Putamen (tissue), 1 donor: Measurements from ENCODE around the gene SLC35G4.
"Not testable (repeated sequence)": the region's sequence is repeated elsewhere in the genome, so short reads cannot be mapped to it uniquely, and the experiment has no call there.

Experiments
- DNase-seq: peaks from one replicate; pipeline ENCODE4 v3.0.0-alpha.2; 2016; ENCODE audit warnings: low spot score

SLC35G4 gene

DNA sequence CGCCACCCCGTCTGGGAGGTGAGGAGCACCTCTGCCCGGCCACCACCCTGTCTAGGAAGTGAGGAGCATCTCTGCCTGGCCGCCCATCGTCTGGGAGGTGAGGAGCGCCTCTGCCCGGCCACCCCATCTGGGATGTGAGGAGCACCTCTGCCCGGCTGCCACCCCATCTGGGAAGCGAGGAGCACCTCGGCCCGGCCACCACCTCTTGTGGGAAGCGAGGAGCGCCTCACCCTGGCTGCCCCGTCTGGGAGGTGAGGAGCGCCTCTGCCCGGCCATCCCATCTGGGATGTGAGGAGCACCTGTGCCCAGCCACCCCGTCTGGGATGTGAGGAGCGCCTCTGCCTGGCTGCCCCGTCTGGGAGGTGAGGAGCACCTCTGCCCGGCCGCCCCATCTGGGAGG is 4.6 kb downstream of the SLC35G4 start:
- DNase-seq = not testable (repeated sequence)

DNA sequence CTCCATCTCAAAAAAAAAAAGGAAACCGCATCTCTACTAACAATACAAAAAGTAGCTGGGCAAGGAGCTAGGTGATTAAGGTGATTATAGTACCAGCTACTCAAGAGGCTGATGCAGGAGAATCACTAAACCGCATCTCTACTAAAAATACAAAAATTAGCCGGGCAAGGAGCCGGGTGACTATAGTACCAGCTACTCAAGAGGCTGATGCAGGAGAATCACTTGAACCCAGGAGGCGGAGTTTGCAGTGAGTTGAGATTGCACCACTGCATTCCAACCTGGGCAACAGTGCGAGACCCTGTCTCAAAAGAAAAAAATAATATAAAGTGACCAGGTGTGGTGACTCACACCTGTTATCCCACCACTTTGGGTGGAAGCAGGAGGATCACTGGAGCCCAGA is 5.6 kb downstream of the SLC35G4 start:
- not testable (repeated sequence) for DNase-seq

DNA sequence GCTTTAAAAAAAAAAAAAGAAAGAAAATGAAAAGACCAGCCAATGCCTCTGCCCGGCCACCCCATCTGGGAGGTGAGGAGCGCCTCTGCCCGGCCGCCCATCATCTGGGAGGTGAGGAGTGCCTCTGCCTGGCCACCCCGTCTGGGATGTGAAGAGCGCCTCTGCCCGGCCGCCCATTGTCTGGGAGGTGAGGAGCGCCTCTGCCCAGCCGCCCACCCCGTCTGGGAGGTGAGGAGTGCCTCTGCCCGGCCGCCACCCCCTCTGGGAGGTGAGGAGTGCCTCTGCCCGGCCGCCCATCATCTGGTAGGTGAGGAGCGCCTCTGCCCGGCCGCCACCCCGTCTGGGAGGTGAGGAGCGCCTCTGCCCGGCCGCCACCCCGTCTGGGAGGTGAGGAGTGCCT is 37.9 kb downstream of the SLC35G4 start:
- not testable (repeated sequence) for DNase-seq

DNA sequence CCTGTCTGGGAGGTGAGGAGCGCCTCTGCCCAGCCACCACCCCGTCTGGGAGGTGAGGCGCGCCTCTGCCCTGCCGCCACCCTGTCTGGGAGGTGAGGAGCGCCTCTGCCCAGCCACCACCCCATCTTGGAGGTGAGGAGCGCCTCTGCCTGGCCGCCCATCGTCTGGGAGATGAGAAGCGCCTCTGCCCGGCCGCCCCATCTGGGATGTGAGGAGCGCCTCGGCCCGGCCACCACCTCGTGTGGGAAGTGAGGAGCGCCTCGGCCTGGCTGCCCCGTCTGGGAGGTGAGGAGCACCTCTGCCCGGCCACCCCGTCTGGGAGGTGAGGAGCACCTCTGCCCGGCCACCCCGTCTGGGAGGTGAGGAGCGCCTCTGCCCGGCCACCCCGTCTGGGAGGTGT is 38.4 kb downstream of the SLC35G4 start:
- not testable (repeated sequence) for DNase-seq

DNA sequence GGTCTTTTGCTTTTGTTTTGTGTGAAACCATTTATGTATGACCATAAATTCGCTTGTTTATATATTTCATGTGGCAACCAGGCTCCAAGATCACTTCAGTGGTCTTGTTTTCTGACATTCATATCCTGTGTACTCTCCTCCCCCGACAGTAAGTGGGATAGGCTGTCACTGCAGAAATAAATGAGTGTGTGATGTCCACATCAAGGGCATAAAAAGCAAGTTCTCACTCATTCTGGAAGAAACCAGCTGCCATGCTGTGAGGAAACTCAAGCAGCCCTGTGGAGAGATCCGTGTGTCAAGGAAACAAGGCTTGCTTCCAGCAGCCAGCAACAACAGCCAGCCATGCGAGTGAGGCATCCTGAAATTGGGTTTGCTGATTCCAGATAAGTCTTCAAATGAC is 40.4 kb downstream of the SLC35G4 start:
- no peak for DNase-seq

DNA sequence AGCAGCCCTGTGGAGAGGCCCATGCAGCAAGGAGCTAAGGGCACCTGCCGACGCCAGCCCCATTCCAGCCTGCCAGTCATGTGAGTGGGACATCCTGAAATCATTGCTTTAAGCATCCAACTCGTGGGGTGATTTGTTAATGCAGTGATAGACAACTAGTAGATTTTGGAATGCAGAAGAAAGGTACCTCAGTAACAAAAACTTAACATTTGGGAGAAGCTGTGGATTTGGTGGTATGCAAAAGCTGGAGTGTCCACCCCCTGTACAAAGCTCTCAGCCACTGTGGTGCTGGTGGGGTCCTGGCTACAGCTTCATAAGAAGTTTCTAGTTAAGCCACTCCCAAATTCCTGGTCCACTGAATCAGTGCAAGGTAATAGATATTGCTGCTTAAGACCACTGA is 42.5 kb downstream of the SLC35G4 start:
- DNase-seq = no peak

DNA sequence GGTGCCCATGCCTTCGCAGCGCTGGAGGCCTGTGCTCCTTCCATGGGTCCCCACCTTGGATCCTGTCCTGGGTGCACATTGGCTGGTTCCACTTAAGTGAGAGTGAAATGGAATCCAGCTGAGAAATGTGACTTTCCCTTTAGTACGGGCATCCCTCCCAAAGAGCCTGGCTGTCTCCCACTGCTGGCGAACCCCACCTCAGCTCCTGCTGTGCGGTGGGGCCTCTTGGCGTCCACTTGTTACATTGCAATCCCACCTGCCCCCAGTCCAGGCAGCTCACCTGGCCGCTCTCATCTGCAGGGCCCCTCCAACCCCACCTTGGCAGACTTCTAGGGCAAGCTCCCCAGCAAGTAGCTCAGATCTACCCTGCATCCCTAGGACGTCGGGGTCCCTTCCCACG is 44.1 kb downstream of the SLC35G4 start:
- DNase-seq = no peak

DNA sequence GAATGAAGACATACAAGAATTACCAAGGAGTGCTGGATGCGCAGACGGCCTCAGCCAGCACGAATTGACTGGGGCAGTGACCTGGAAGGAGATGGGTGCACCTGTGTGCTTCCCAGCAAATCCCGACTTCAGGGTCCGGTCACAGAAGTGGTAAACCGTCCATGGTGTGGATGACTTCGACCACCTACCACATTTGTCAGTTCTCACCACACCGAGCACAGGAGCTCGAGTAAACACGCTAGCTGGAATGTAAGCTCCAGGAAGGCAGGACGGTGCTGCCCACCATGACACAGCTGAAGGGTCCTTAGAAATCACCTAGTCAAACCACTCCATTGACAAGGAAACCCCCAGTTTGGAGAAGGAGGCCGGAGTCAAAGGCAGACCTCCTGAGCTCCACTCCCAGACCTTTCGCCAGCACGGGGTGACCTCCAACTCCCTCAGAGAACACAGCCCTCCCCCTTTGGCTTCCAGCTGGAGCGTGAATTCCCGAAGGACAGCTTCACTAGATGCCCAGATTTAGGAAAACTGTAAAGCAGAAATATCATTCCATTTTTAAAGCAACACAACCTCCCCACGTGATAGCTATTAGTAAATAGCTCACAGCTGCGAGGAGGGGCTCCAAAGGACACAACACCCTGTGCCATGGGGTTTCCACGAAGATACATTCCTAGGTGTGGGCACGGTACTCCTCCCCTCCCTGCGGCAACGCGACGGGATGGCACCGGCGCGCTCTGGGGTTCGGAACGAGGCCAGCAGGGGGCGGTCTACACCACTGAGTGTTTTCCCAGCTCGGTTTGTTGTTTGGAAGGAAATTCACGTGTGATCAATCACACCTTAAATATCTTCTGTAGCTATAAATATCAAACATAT is 45.6 kb downstream of the SLC35G4 start:
- peak; percentile 15 for DNase-seq

DNA sequence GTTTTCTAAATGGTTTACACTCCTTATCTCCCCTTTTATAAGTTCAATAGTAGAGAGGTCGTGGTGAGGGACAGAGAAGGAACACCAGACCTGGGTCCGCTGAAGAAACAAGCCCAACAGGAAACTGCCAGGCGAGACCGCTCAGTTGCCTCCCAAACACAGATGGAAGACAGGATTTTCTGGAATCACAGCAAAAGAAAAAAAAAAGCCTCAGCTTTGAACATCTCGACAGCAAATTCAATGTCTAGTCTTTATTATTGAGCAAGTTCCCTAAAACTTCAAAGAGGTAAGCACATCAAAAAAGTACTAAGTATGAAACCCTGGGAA is 46.2 kb downstream of the SLC35G4 start:
- DNase-seq = no peak

DNA sequence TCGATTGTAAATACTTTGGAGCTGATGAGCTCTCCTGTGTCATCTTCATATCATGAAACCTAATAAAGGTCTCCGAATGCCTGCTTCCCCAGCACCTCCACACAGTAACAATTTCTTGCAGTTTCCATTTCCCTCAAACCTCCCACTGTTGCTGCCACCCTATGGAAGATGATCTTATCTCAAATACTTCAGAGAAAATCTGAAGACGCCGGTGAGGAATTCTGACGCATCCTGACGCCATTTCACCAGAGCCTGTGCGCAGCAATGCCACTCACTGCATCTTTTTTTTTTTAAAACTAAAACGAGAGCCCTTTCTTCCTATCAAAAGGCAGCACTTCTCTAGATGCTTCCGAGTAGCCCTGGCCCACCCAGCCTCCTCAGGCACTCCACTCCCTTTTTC is 47.8 kb downstream of the SLC35G4 start:
- DNase-seq = peak; percentile 57

DNA sequence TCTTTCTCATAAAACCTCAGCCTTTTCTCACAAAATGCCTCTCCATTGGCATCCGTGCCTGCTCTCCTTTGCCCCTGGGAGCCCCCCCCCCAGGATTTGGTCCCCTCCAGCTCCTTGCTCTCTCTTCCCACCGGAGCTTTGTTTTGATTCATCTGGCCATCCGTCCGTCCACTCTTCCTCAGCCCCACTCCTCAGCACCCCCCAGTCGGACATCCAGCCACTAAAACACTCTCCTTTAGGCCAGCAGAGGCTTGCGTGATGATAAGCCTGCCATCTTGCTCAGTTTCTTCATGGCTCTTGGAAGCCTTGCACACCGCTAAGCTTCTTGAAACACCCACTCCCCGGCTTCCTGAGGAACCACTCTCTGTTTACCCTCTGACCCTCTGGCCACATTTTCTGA is 48.2 kb downstream of the SLC35G4 start:
- DNase-seq = no peak

DNA sequence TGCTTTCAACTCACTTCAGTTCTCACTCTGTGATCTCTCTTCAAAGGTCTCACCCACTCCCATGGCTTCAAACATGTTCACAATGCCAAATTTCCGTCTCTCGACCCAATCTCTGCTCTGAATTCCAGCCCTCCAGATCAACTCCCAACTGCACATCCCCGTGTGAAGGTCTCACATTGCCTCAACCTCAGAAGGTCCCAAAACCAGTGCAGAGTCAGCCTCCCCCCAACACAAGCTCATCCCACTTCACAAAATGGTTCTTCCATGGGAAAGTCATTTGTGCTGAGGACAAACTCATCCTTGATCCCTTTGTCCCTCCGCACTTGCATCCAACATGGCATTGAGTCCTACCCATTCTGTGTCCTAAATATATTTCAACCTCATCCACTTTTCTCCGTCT is 48.6 kb downstream of the SLC35G4 start:
- DNase-seq = no peak

DNA sequence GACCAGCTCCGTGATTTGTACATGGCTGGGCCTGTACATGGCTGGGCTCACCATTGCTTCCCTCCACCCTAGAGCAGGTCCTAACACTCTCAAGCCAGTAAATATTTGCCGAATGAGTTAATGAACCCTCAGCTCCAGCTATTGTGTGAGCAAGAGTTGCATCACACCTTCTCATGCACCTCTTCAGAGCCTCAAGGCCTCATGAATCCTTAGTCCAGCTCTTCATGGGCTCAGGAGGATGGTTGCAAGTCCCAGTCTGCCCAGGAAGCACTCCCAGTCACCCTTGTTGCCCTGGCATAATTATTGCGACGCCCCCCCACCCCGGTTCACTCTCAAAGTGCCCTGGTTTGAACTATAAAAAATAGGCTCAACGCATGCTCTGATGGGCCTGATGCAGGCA is 49.6 kb downstream of the SLC35G4 start:
- no peak for DNase-seq
